HG02610 (cell line): ENCODE data around the gene OR5B12.
"Not testable (repeated sequence)": the region's sequence is repeated elsewhere in the genome, so short reads cannot be mapped to it uniquely, and the experiment has no call there.

Source experiments
- ATAC-seq: cut with Tn5 transposase; IDR thresholded peaks from one replicate; pipeline ENCODE4 v1.9.1; 2021; ENCODE audit warnings: mild to moderate bottlenecking, moderate library complexity; ENCODE audit not compliant: unreplicated experiment

The OR5B12 gene

DNA sequence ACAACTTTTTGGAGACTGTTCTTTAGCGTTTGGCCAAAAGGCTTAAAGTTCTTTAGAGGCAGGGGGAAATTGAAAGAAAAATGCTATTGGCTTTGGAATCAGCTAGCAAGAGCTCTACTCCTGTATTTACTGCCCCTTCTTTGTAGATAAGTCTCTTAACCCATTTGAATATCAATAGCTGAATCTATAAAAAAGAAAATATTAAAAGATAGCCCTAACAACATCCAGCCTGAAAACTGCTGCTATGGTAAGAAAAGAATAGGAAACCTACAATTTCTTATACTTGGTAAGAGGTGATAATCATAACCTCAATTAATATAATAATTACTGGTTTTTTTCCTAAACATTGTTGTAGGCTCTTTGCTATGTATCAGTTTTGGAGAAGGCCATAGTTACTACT is at the start of gene OR5B12:
Gene OR5B12 (minus strand): TSS at position 101 of the 400 bp plus-strand sequence. CDS start 2,085 bp downstream, outside the sequence.
- ATAC-seq = no peak

DNA sequence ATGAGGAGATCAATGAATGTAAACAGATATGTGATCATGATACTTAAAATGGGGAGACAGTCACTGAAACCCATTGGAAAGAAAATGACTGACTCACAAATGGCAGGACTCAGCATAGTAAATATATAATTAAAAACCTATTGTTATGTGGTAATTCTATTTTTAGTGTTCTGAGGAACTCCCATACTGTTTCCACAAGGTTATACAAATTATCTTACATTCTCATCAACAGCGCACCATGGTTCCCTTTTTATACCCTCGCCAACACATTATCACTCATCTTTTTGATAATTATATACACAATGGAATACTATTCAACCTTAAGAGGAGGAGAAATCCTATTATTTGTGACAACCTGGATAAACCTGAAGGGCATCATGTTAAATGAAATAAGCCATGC is 48.8 kb upstream of the OR5B12 start:
- ATAC-seq = no peak

DNA sequence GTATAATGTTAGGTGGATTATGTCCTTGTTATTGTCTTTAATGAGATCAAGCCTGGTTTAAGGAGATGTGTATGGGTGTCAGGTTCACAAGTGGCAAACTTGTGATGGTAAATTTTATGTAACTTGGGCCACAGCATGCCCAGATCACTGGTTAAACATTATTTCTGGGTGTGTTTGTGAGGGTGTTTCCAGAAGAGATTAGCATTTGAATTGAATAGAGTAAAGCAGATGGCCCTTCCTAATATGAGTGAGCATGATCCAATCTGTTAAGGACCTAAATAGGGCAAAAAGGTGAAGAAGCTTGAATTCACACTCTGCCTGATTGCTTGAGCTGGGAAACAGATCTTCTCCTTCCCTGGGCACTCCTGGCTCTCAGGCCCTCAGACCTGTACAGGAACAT is 45.1 kb upstream of the OR5B12 start:
- no peak for ATAC-seq

DNA sequence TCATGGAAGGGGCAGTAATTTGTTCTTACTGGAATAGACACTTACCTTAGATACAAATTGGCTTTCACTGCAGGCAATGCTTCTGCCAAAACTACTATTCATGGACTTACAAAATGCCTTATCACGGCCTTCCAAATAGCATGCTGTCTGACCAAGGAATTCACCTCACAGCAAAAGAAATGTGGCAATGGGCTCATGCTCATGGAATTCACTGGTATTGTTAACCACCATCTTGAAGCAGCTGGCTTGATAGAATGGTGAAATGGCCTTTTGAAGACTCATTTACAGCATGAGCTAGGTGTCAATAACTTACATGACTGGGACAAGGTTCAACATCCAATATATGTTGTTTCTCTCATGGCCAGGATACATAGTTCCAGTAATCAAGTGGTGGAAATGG is 43.9 kb upstream of the OR5B12 start:
- no peak for ATAC-seq

DNA sequence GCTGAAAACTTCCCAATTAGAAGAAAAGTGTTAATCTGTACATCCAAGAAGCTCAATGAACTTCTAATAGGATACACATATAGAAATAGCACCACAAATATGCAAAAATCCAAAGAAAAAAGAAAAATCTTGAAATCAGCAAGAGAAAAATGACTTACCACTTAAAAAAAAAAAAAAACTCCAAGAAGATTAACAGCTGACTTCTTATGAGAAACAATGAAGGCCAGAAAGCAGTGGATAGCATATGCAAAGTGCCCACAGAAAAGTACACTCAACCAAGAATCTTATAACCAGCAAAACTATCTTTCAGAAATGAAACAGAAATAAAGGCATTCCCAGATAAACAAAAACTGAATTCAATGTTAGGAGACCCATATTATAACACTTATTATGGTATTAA is 29.9 kb upstream of the OR5B12 start:
- ATAC-seq = no peak

DNA sequence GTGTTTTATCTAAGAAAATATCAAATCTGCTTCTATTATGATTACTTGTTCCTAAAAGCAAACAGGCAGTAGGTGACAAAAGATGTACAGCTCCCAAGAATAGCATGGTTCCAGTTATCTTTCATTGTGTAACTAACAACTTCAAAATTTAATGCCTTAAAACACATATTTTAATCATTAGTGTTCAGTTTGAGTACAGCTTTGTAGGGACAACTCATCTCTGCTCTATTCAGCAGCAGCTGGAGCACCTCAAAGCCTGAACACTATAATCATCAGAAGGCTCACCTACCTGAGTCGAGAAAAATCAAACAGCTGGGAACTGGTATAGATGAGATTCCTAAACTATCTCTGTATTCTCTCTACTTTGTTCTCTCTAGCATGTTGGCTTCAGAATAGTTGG is 24.3 kb upstream of the OR5B12 start:
- no peak for ATAC-seq

DNA sequence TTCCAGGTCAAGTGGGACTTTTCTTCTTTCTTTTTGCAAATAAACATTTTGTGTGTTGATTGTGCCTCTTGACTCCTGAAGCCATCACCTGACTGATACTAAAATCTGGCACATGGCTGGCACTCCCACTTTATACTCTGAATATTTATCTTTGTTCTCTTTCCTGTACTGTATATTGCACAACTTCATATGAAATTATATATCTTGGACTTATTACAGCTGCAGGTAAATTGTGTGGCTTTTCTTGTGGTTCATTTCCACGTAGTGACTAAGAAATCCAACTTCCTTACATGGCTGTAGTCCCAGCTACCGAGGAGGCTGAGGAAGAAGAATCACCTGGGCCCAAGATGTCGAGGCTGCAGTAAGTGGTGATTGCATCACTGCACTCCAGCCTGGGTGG is 23.7 kb upstream of the OR5B12 start:
- ATAC-seq = no peak

DNA sequence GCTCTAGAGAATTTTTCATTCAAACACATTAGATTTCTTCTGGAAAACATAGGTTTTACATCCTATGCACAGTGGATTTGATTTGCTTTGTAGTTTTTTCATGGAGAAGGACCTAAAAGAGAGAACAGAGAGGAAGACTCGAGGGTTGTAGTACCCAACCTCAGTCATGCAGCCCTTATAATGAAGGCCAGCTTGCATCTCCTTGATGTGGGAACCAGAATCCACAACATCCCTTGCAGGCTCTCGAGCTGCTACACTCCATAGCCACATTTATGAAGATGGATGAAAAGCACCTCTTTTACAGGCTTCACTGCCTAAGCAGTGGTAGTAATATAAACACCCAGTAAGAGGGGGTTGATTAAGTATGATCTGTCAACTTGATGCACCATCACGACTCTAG is 9.5 kb upstream of the OR5B12 start:
- ATAC-seq = no peak

DNA sequence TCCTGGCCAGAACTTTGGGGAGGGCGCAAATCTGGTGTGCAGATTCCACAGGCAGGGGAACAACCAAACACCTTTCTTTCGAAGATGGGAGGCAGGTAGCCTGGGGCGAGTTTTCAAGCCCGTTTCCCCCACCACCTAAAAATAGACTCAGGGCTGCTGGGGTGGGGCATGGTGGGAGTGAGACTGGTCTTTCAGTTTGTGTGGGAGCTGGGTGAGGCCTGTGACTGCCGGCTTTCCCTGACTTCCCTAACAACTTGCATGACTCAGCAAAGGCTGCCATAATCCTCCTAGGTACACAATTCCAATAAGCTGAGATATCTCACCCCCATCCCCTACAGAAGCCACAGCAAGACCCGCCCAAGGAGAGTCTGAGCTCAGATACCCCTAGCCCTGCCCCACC is 4.3 kb upstream of the OR5B12 start:
- no peak for ATAC-seq

DNA sequence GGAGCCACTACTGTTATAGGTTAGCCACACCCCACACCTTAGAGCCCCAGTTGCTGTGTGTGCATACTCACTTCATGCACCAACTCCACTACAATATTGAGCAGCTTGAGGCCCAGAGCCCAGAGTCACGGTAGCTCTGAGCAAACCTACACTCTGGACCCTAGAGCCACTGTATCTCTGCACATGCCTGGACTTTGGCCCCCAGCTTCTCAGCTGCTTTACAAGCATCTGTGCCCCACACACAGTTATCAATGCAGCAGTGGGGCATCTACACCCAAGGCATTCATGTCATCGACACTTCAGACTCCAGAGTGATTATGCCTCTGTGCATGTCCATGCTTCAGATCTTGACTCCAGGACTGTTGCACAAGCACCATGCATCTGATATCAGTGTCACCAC is 2.3 kb upstream of the OR5B12 start:
- no peak for ATAC-seq

DNA sequence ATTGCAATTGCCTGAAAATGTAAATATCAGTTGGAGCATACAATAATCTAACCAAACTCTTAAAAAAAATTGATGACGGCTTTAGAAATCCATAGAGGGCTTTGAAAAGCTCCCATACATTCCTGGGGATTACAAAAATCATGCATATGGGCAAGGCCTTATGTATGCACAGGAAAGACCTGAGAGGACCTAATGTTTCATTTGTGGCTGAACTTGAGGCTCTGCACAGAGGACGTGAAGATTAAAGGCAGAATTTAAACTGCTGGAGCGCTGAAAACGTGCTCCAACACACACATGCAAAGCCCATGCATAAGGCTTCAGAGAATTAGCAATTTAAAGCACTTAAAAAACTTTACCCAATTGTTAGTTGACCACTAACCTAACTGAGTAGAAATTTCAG is 3.5 kb downstream of the OR5B12 start:
- ATAC-seq = no peak

DNA sequence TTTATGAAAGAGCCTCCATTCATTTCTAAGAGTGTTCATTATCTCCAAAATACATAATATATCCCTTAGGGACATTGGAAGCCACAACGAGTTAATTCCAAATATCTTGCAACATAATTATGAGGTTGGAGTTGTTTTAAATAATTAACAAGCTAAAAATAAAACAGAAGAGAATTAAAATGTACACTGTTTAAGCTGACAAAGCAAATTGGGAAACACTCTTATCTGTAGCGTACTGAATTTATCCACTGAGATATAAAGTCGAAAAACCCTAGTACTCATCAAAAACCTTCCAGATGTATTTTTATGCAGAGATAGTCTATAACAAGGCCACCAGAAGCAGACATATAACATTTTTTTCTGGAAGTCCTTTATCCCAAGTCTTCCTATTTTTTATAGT is 7.8 kb downstream of the OR5B12 start:
- no peak for ATAC-seq

DNA sequence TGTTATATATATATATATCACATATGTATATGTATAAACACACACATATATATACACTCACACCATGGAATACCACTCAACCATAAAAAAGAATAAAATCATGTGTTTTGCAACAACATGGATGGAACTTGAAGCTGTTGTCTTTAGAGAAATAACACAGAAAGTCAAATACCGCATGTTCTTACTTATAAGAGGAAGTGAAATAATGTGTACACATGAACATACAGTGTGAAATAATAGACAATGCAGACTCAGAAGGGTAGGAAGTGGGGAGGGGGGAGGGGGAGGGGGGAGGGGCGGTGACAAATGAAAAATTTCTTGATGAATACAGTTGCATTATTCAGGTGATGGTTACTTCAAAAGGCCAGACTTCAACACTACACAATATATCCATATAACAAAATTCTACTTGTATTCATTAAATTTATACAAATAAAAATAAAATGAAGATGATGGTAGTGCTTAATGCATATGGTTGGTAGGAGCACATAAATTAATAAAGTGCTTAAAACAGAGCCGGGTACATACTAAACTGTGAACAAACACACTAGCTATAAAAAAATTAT is 8.3 kb downstream of the OR5B12 start:
- no peak for ATAC-seq

DNA sequence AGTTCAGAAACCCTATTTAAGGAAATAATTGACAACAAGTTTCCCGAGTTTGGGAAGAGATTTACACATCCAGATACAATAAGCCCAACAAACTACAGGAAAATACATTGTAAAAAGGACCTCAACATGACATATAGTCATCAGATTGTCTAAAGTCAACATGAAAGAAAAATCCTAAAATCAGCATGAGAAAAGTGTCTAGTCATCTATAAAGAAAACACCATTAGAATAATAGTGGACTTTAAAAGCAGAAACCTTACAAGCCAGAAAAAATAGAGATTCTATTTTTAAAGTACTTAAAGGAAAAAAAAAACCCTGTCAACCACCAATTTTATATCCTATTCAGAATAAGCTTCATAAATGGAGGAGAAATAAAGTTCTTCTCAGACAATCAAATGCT is 12.8 kb downstream of the OR5B12 start:
- ATAC-seq = no peak

DNA sequence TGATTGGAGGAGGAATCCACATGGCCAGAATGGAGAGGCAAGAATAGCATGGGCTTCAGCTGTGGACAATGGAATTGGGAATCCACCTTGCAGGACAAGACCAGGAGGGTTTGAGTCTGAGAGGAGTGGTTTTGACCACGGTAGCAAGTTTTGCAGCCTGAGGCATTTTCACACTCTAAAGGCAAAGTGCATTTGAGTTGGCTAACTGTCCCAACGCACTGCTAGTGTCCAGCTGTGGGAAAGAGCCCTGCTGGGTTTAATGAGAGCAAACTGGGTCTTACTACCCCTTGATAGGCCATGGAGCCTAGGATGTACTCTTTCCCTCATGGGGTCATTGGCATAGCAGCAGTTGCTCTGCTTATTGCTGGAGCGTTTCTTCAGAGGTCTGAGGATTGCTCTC is 14.0 kb downstream of the OR5B12 start, which contains the start of gene OR5B2:
Gene OR5B2 (minus strand): TSS at position 101 of the 400 bp plus-strand sequence. CDS start 4,860 bp downstream, outside the sequence.
- ATAC-seq = no peak

DNA sequence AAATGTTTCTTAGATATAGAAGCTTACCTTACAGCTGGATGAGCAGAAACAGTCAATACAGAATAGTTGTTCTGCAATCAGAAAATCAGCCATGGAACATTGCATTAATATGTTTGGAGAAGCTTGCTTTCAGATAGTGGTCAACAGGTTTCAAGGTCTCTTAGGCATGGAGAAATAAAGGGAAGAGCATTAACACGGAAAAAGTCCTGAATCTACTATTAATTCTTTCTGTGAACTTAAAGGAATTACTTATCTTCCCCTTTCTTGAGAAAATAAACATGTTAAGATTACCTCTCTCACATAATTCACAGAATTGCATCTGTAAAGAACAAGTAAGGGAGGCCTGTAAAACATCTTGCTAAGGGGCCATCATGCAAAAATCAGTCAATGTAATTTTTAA is 35.3 kb downstream of the OR5B12 start, which contains the start of gene OR5B3:
Gene OR5B3 (minus strand): TSS at position 101 of the 400 bp plus-strand sequence. CDS start 3,465 bp downstream, outside the sequence.
- no peak for ATAC-seq

DNA sequence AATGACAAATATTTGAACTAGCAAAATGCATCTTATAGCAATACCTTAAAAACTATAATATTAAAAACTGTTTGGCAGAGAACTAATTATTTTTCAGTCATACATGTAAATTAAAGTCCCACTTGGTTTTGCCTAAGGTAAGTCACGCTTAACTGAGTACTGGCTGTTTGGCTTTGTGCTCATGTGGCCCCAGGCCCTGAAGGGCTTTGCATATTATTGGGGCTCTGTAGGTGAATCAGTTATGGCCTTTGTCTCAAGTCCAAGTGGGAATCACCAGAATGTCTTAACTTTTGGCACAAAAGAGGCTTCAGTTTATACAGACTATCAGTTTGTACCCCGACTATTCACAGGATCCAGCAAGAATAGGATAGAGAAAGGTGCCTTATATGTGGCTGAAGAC is 42.4 kb downstream of the OR5B12 start:
- ATAC-seq = not testable (repeated sequence)

DNA sequence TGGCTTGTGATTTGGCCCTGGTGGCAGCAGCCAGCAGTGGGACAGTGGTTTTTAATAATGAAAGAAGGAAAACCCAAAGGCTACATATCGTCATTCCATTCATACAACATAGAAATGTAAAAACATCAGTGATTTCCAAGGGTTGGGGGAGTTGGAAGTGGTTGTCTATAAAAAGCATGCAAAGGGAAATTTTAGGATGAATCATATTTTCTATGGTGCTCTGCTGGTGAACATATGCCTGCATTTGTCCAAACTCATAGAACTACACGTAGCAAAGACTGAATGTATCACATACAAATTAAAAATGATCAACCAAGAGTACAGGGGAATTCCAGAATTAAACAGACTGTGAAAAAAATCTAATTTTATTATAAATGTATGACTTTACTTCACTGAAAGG is 46.5 kb downstream of the OR5B12 start:
- no peak for ATAC-seq

DNA sequence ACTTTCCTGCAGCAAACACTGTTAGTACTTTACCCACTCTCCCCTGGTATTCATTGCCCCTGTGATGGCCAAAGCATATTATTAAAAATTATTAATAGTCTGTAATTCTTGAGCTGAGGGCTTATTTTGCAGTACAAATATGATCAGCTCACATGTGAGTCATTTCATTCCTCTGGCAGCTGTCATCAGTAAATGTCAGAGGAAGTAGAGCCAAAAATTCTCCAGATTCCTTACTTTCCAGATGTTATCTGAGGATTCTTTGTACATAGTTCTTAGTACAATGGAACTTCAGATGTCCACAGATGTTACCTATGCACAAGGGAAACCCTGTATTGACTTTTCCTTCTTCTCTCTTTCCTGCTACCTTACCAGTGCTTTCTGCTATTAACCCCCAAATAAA is 47.8 kb downstream of the OR5B12 start:
- ATAC-seq = no peak

DNA sequence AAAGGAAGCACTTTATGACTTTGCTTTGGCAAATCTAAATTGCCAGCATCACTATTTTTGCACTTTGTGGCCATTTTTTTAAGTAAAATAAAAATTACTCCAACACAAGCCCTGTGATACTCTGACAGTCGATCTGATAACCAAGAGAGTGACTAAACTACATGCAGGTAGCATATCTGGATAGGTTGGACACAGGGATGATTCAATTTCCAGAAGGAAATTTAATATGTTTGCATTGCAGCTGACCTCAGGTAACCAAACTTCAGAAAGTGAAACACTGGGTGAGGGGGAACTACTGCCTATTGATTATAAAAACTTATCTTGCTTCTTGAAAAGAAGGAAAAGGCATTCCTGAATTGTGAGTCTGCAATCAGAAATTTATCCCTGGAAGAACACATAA is 49.3 kb downstream of the OR5B12 start:
- no peak for ATAC-seq

DNA sequence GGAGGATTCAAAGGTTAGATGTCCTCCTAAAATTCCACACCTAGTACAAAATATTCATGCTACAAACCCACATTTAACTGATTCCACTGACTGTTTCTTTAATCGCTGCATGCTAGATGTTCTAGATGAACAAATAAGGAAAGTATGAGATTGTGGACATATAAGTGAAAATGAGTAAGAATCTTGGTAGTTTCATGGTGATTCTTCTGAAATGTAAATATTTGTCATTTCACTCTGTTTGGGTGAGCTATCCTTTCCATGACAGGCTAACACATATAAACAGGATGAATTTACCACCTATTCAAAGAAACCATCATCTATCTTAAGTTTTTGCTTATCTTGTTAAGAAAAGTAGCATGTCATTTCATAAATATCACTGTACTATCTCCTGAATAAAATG is 50.2 kb downstream of the OR5B12 start:
- no peak for ATAC-seq

DNA sequence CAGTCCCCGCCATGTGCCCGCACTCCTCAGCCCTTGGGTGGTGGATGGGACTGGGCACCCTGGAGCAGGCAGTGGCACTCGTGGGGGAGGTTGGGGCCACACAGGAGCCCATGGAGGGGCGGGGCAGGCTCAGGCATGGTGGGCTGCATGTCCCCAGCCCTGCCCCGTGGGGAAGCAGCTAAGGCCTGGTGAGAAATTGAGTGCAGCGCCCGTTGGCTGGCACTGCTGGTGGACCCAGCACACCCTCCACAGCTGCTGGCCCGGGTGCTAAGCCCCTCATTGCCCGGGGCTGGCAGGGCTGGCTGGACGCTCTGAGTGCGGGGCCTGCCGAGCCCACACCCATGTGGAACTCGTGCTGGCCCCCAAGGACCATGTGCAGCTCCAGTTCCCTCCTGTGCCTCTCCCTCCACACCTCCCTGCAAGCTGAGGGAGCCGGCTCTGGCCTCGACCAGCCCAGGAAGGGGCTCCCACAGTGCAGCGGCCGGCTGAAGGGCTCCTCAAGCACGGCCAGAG is 51.4 kb downstream of the OR5B12 start:
- ATAC-seq = no peak
